Measurements from ENCODE around the gene MRPL28. TPM values are rescaled to one million over a fixed set of nuclear protein-coding genes. Genes with fewer than 3 reads are reported as not detected.
"Not testable (repeated sequence)": the region's sequence is repeated elsewhere in the genome, so short reads cannot be mapped to it uniquely, and the experiment has no call there.

The MRPL28 gene
- total RNA-seq (10 to 100 TPM; 45.4 to 48.1 TPM), polyA plus RNA-seq (ENCODE audit: insufficient read length in 6 of 6) (10 to 100 TPM; 39.6 to 59.4 (median 48.5) TPM)
- long read RNA-seq, donor 1, transcript MRPL28-201 (6 exons, 1,098 nt): major isoform, 32 of 56 reads
- long read RNA-seq, donor 1, partial matches to known transcripts: 18 of 56 reads
- long read RNA-seq, donor 1, other reads (novel, unspliced or antisense): 0 of 56 reads
- long read RNA-seq, donor 2, transcript MRPL28-201 (6 exons, 1,098 nt): major isoform, 18 of 31 reads
- long read RNA-seq, donor 2, partial matches to known transcripts: 12 of 31 reads
- long read RNA-seq, donor 2, other reads (novel, unspliced or antisense): 0 of 31 reads
- long read RNA-seq, donor 3, transcript MRPL28-201 (6 exons, 1,098 nt): major isoform, 21 of 35 reads
- long read RNA-seq, donor 3, partial matches to known transcripts: 13 of 35 reads
- long read RNA-seq, donor 3, other reads (novel, unspliced or antisense): 0 of 35 reads
- long read RNA-seq, donor 4, transcript MRPL28-202 (6 exons, 865 nt): minor isoform, 7 of 70 reads
- long read RNA-seq, donor 4, transcript MRPL28-201 (6 exons, 1,098 nt): major isoform, 45 of 70 reads
- long read RNA-seq, donor 4, partial matches to known transcripts: 15 of 70 reads
- long read RNA-seq, donor 4, other reads (novel, unspliced or antisense): 2 of 70 reads
- long read RNA-seq, donor 5, transcript MRPL28-201 (6 exons, 1,098 nt): major isoform, 23 of 35 reads
- long read RNA-seq, donor 5, partial matches to known transcripts: 8 of 35 reads
- long read RNA-seq, donor 5, other reads (novel, unspliced or antisense): 0 of 35 reads
- long read RNA-seq, donor 6, transcript MRPL28-201 (6 exons, 1,098 nt): major isoform, 21 of 32 reads
- long read RNA-seq, donor 6, partial matches to known transcripts: 11 of 32 reads
- long read RNA-seq, donor 6, other reads (novel, unspliced or antisense): 0 of 32 reads
- long read RNA-seq, donor 7, transcript MRPL28-201 (6 exons, 1,098 nt): major isoform, 24 of 36 reads
- long read RNA-seq, donor 7, partial matches to known transcripts: 11 of 36 reads
- long read RNA-seq, donor 7, other reads (novel, unspliced or antisense): 0 of 36 reads
- long read RNA-seq, donor 8, transcript MRPL28-201 (6 exons, 1,098 nt): major isoform, 11 of 23 reads
- long read RNA-seq, donor 8, partial matches to known transcripts: 6 of 23 reads
- long read RNA-seq, donor 8, other reads (novel, unspliced or antisense): 0 of 23 reads
- long read RNA-seq, donor 9: 0 reads
- long read RNA-seq, donor 10, transcript MRPL28-202 (6 exons, 865 nt): minor isoform, 8 of 128 reads
- long read RNA-seq, donor 10, transcript MRPL28-201 (6 exons, 1,098 nt): major isoform, 86 of 128 reads
- long read RNA-seq, donor 10, partial matches to known transcripts: 30 of 128 reads
- long read RNA-seq, donor 10, other reads (novel, unspliced or antisense): 2 of 128 reads
- long read RNA-seq, donor 11: 0 reads
- long read RNA-seq, donor 12, transcript MRPL28-201 (6 exons, 1,098 nt): major isoform, 14 of 32 reads
- long read RNA-seq, donor 12, partial matches to known transcripts: 14 of 32 reads
- long read RNA-seq, donor 12, other reads (novel, unspliced or antisense): 0 of 32 reads

DNA sequence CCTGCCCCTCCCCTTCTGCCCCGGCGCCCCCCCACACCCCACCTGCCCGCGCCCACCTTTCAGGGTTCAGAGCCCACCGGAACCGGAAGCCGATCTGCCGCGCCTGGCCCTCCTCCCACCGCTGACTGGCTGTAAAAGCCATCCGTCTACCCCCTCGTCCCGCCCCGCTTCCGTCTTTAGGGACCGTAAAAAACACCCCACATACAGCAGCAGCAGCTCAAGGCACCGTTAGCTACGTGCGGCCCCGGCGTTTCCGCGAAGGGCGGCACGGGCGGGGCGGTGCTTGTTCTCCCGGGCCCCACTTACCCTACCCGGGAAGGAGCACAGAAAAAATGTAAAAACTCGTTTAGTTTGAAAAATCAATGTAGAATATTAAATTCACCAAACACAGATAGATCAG, at the start of gene MRPL28:
MRPL28 (minus strand) TSS at position 96 of the 400 bp plus-strand sequence. CDS start 320 bp downstream, outside the sequence.
- ATAC-seq: peak; percentile 96
- no peaks in the 10 kb centered on the region for H3K27me3 ChIP-seq
- TF ChIP-seq, protein P1, sequence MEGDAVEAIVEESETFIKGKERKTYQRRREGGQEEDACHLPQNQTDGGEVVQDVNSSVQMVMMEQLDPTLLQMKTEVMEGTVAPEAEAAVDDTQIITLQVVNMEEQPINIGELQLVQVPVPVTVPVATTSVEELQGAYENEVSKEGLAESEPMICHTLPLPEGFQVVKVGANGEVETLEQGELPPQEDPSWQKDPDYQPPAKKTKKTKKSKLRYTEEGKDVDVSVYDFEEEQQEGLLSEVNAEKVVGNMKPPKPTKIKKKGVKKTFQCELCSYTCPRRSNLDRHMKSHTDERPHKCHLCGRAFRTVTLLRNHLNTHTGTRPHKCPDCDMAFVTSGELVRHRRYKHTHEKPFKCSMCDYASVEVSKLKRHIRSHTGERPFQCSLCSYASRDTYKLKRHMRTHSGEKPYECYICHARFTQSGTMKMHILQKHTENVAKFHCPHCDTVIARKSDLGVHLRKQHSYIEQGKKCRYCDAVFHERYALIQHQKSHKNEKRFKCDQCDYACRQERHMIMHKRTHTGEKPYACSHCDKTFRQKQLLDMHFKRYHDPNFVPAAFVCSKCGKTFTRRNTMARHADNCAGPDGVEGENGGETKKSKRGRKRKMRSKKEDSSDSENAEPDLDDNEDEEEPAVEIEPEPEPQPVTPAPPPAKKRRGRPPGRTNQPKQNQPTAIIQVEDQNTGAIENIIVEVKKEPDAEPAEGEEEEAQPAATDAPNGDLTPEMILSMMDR (IDR thresholded peaks at IDR 0.05): no peak
- H3K27ac ChIP-seq: peak within 1 kb of the TSS; percentile 39 to 75
- H3K36me3 ChIP-seq: peaks cover 0 to 78% of the 10 kb centered on the region in 2 donors
- intact Hi-C loops (cut with DNase I): no loop called here
- peaks cover 11 to 23% of the 10 kb centered on the region in 2 donors for H3K4me1 ChIP-seq
- H3K9me3 ChIP-seq: no peaks in the 10 kb centered on the region
- peak within 1 kb of the TSS; percentile 22 to 45 for H3K4me3 ChIP-seq
- DNase-seq: peak; percentile 91 to 96 (median 94)

DNA sequence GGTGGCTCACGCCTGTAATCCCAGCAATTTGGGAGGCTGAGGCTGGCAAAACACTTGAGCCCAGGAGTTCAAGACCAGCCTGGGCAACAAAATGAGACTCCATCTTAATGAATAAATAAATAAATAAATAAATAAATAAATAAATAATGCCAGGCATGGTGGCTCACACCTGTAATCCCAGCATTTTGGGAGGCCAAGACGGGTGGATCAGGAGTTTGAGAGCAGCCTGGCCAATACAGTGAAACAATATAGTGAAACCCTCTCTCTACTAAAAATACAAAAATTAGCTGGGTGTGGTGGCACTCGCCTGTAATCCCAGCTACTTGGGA, 44.8 kb upstream of the MRPL28 start:
- H3K27ac ChIP-seq; H3K4me3 ChIP-seq; ATAC-seq; DNase-seq; H3K9me3 ChIP-seq; H3K27me3 ChIP-seq; H3K4me1 ChIP-seq; intact Hi-C loops (cut with DNase I): not testable (repeated sequence)
- H3K36me3 ChIP-seq: peaks cover 0 to 18% of the 10 kb centered on the region in 2 donors

DNA sequence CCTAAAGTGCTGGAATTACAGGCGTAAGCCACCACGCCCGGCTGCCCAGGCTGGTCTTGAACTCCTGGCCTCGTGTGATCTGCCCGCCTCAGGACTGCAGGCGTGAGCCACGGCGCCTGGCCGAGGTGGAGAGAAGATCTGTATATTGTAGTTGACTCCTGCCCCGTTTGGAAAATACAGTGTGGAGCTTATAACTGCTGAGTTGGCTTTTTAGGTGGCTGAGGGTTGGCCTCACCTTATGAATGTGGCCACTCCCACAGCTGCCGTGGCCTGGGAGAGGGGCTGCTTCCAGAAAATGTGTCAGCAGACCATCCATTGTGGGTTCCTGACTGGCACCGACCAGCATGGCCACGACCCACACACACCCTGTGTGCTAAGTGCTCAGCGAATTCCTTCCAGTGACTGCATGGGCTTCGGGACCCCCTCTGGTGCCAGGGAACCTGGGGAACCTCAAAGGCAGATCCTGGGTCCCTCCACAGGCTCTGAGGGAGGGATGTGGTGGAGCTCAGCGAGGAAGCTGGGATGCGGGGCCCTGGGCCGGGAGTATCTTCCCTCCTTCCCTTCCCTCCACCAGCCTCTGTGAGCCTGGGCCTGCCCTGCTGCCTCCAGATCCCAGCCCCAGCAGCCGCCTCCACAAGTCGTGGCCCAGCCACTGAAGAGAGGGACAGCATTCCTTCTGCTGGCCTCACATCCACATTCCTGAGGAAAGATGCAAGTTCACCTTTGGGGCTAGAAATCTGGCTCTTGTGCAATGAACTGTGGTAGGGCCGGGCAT, 44.2 kb upstream of the MRPL28 start:
- H3K27me3 ChIP-seq: no peaks in the 10 kb centered on the region
- H3K36me3 ChIP-seq: peaks cover 0 to 18% of the 10 kb centered on the region in 2 donors
- intact Hi-C loops (cut with DNase I): no loop called here
- H3K4me1 ChIP-seq: no peaks in the 10 kb centered on the region
- H3K9me3 ChIP-seq: no peaks in the 10 kb centered on the region
- DNase-seq (peak in 1 of 4 donors; percentile 68), ATAC-seq (no peak)
- H3K4me3 ChIP-seq: no peak overlapping the region
- H3K27ac ChIP-seq: no peak overlapping the region
- TF ChIP-seq, protein P1 (IDR thresholded peaks at IDR 0.05): no peak

DNA sequence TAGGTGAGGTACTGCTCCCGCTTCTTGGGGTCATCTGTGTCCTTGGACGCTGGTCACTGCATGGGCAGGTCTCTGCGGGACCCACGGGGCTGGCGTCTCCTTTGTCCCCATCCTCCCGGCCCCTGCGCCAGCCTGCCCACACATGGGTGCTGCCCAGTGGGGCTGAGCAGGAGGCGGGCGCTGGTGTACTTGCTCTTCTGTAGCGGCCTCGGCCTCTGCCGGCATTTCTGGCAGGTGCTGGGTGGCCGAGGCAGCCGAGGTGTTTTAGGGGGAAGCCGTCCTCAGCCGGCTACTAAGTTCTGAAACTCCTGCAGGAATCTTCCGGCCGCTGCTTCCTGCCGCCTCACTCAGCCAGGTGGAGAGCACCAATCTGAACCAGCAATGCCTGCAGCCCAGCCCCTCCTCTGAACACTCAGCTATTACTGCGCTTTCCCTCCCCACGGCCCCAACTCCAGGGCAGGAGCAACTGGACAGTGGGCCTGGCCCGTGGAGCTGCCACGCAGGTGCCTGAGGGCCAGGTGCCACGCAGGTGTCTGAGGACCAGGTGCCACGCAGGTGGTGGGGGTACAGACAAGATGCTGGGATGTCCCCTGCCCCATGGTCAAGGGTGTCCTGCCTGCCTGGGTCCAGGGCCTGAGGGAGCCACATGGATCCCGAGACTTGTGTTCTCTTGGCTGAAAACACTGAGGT, 41.4 kb upstream of the MRPL28 start:
- intact Hi-C loops (cut with DNase I): no loop called here
- peaks cover 0 to 25% of the 10 kb centered on the region in 2 donors for H3K36me3 ChIP-seq
- ATAC-seq: no peak

More for the DNA sequence above, 41.4 kb upstream of the MRPL28 start:
- Histone ChIP-seq H3K27me3 (no peaks in the 10 kb centered on the region), H3K27ac (no peak overlapping the region), H3K4me1 (no peaks in the 10 kb centered on the region), H3K9me3 (no peaks in the 10 kb centered on the region), H3K4me3 (no peak overlapping the region)
- DNase-seq: peak in 1 of 4 donors; percentile 79
- TF ChIP-seq, protein P1 (IDR thresholded peaks at IDR 0.05): no peak
